ENCODE measurements around the gene TMPRSS5. TPM values are rescaled to one million over a fixed set of nuclear protein-coding genes. Genes with fewer than 3 reads are reported as not detected.

The TMPRSS5 gene
- total and polyA plus RNA-seq, 2 of the 8 experiments (the other 6 are each of a cell fraction or from before 2014, with no cell fraction given), result 0.54 to 0.78 TPM

DNA sequence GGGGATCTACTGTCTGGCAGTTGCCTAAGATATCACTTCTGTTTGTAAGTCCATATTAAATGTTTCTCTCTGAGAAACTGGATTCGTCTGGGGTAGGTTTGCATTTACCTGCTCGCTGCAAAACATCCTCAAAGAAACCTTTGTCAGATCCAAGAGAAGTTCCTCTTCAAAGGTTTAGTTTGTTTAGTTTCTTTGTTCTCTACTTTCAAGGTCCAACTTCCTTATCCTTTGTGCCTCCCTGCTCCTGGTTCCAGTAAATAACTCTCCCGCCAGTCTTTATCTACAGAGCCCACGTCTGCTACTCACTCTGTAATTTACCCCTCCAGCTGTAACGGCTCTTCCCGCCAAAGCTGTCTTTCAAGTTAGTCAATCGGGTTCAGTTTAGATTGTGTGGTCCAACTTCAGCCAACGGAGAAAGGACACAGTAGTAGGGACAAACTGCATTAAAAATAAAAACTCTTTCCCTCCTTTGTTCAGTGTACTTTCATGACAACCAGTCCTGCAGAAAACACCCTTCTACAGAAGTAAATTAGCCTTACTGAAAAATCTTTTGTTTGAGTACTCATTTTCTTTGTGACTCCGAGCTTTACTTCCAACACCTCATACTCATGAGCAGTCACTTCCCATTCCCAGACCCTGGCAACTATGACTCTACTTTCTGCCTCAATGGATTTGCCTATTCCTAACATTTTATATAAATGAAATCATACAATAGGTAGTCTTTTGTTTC is 41.0 kb downstream of the TMPRSS5 start (continued):
- TF ChIP-seq, protein P1, sequence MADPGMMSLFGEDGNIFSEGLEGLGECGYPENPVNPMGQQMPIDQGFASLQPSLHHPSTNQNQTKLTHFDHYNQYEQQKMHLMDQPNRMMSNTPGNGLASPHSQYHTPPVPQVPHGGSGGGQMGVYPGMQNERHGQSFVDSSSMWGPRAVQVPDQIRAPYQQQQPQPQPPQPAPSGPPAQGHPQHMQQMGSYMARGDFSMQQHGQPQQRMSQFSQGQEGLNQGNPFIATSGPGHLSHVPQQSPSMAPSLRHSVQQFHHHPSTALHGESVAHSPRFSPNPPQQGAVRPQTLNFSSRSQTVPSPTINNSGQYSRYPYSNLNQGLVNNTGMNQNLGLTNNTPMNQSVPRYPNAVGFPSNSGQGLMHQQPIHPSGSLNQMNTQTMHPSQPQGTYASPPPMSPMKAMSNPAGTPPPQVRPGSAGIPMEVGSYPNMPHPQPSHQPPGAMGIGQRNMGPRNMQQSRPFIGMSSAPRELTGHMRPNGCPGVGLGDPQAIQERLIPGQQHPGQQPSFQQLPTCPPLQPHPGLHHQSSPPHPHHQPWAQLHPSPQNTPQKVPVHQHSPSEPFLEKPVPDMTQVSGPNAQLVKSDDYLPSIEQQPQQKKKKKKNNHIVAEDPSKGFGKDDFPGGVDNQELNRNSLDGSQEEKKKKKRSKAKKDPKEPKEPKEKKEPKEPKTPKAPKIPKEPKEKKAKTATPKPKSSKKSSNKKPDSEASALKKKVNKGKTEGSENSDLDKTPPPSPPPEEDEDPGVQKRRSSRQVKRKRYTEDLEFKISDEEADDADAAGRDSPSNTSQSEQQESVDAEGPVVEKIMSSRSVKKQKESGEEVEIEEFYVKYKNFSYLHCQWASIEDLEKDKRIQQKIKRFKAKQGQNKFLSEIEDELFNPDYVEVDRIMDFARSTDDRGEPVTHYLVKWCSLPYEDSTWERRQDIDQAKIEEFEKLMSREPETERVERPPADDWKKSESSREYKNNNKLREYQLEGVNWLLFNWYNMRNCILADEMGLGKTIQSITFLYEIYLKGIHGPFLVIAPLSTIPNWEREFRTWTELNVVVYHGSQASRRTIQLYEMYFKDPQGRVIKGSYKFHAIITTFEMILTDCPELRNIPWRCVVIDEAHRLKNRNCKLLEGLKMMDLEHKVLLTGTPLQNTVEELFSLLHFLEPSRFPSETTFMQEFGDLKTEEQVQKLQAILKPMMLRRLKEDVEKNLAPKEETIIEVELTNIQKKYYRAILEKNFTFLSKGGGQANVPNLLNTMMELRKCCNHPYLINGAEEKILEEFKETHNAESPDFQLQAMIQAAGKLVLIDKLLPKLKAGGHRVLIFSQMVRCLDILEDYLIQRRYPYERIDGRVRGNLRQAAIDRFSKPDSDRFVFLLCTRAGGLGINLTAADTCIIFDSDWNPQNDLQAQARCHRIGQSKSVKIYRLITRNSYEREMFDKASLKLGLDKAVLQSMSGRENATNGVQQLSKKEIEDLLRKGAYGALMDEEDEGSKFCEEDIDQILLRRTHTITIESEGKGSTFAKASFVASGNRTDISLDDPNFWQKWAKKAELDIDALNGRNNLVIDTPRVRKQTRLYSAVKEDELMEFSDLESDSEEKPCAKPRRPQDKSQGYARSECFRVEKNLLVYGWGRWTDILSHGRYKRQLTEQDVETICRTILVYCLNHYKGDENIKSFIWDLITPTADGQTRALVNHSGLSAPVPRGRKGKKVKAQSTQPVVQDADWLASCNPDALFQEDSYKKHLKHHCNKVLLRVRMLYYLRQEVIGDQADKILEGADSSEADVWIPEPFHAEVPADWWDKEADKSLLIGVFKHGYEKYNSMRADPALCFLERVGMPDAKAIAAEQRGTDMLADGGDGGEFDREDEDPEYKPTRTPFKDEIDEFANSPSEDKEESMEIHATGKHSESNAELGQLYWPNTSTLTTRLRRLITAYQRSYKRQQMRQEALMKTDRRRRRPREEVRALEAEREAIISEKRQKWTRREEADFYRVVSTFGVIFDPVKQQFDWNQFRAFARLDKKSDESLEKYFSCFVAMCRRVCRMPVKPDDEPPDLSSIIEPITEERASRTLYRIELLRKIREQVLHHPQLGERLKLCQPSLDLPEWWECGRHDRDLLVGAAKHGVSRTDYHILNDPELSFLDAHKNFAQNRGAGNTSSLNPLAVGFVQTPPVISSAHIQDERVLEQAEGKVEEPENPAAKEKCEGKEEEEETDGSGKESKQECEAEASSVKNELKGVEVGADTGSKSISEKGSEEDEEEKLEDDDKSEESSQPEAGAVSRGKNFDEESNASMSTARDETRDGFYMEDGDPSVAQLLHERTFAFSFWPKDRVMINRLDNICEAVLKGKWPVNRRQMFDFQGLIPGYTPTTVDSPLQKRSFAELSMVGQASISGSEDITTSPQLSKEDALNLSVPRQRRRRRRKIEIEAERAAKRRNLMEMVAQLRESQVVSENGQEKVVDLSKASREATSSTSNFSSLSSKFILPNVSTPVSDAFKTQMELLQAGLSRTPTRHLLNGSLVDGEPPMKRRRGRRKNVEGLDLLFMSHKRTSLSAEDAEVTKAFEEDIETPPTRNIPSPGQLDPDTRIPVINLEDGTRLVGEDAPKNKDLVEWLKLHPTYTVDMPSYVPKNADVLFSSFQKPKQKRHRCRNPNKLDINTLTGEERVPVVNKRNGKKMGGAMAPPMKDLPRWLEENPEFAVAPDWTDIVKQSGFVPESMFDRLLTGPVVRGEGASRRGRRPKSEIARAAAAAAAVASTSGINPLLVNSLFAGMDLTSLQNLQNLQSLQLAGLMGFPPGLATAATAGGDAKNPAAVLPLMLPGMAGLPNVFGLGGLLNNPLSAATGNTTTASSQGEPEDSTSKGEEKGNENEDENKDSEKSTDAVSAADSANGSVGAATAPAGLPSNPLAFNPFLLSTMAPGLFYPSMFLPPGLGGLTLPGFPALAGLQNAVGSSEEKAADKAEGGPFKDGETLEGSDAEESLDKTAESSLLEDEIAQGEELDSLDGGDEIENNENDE (IDR thresholded peaks at IDR 0.05; ENCODE audit: insufficient replicate concordance, low read length), result no peak
- no peak for TF ChIP-seq EP300 (IDR thresholded peaks at IDR 0.05; ENCODE audit: borderline replicate concordance in 1 of 2, low read depth in 2 of 2, low read length in 2 of 2)
- no peak for TF ChIP-seq JUN (IDR thresholded peaks at IDR 0.05; ENCODE audit: low read depth, low read length)
- no peak for TF ChIP-seq SIN3A (conservative IDR thresholded peaks at IDR 0.05 in 1 of 2, IDR thresholded peaks at IDR 0.05 in 1 of 2; ENCODE audit: low read depth in 1 of 2, low read length in 2 of 2)
- no peak for TF ChIP-seq SIX5 (IDR thresholded peaks at IDR 0.05; ENCODE audit: low read depth, low read length)
- no peak for TF ChIP-seq CTBP2 (IDR thresholded peaks at IDR 0.05; ENCODE audit: borderline replicate concordance, insufficient read depth, insufficient read length, low read length)
- no peak for TF ChIP-seq KDM5A (IDR thresholded peaks at IDR 0.05; ENCODE audit: low read length)
- TF ChIP-seq CBX5 (IDR thresholded peaks at IDR 0.05; ENCODE audit: low read depth, low read length), result no peak
